A549 (cell line): Measurements from ENCODE around the gene USP32. TPM values are rescaled to one million over a fixed set of nuclear protein-coding genes. Genes with fewer than 3 reads are reported as not detected.

Experiments
- ATOH8 ChIP-seq: fragments of 250-450 bp; sonication (Bioruptor Pico); IDR thresholded peaks from 2 replicates; pipeline ENCODE4 v1.5.0; 2020; ENCODE audit warnings: low read depth, mild to moderate bottlenecking, moderate library complexity
- BCL3 ChIP-seq: fragments of >200 bp; sonication (Bioruptor Twin); formaldehyde crosslinking; IDR thresholded peaks from 3 replicates; pipeline ENCODE4 v1.6.1; 2016
- CBX8 ChIP-seq: fragments of 200-600 bp; sonication (generic); IDR thresholded peaks from 2 replicates; pipeline ENCODE4 v1.6.1; 2016
- CEBPB ChIP-seq, 2 experiments: fragments of >200 bp in 1 of 2; sonication (Bioruptor Twin) in 1 of 2; formaldehyde crosslinking in 1 of 2; IDR thresholded peaks; 2 replicates each; pipeline ENCODE4 v1.6.1; 2012 to 2016
- CHD2 ChIP-seq: fragments of 150-350 bp; IDR thresholded peaks from 2 replicates; pipeline ENCODE4 v1.6.1; 2014; ENCODE audit warnings: low read length; ENCODE audit not compliant: partially characterized antibody
- CHD4 ChIP-seq: fragments of 200-600 bp; sonication (generic); IDR thresholded peaks from 2 replicates; pipeline ENCODE4 v1.6.1; 2016; ENCODE audit warnings: antibody characterized with exemption, mild to moderate bottlenecking, borderline replicate concordance
- ELK1 ChIP-seq: fragments of 150-350 bp; IDR thresholded peaks from 2 replicates; pipeline ENCODE4 v1.6.1; 2014; ENCODE audit warnings: low read depth, mild to moderate bottlenecking, low read length
- EP300 ChIP-seq, 2 experiments: fragments of >200 bp; sonication (Bioruptor Twin); formaldehyde crosslinking; IDR thresholded peaks; 2 replicates in 1 of 2; 3 replicates in 1 of 2; pipeline ENCODE4 v1.6.1; 2016 to 2017
- ESRRA ChIP-seq: fragments of 150-350 bp; IDR thresholded peaks from 2 replicates; pipeline ENCODE4 v1.6.1; 2014; ENCODE audit warnings: mild to moderate bottlenecking, low read length, borderline replicate concordance
- FOSB ChIP-seq: fragments of 250-450 bp; sonication (Bioruptor Pico); IDR thresholded peaks from 2 replicates; pipeline ENCODE4 v1.5.0; 2020; ENCODE audit warnings: mild to moderate bottlenecking, moderate library complexity
- FOSL2 ChIP-seq, 2 experiments: fragments of 450-650 bp in 1 of 2; fragments of >200 bp in 1 of 2; sonication (Bioruptor Twin) in 1 of 2; formaldehyde crosslinking; IDR thresholded peaks; 2 replicates each; pipeline versions ENCODE4 v1.5.0 to v1.6.1; 2016 to 2020; ENCODE audit warnings: mild to moderate bottlenecking in 1 of 2, moderate library complexity in 1 of 2
- GATA3 ChIP-seq: IDR thresholded peaks from 2 replicates; pipeline ENCODE4 v1.6.1; 2012; ENCODE audit warnings: borderline replicate concordance
- HDAC2 ChIP-seq: fragments of 200-600 bp; sonication (generic); IDR thresholded peaks from 2 replicates; pipeline ENCODE4 v1.6.1; 2016
- HES2 ChIP-seq: fragments of >200 bp; sonication (Bioruptor Twin); formaldehyde crosslinking; IDR thresholded peaks from 2 replicates; pipeline ENCODE4 v1.6.1; 2016
- HEYL ChIP-seq: fragments of 250-450 bp; sonication (Bioruptor Pico); IDR thresholded peaks from 2 replicates; pipeline ENCODE4 v1.8.0; 2021; ENCODE audit warnings: mild to moderate bottlenecking, moderate library complexity
- HMGXB4 ChIP-seq: fragments of 250-450 bp; sonication (Bioruptor Pico); IDR thresholded peaks from 2 replicates; pipeline ENCODE4 v1.5.0; 2021; ENCODE audit warnings: mild to moderate bottlenecking, moderate library complexity, borderline replicate concordance
- HOXA7 ChIP-seq: fragments of 250-450 bp; sonication (Bioruptor Pico); IDR thresholded peaks from 2 replicates; pipeline ENCODE4 v1.5.0; 2020; ENCODE audit warnings: mild to moderate bottlenecking, moderate library complexity
- HOXB13 ChIP-seq: fragments of 250-450 bp; sonication (Bioruptor Pico); IDR thresholded peaks from 2 replicates; pipeline ENCODE4 v1.5.0; 2020; ENCODE audit warnings: low read depth, mild to moderate bottlenecking, moderate library complexity
- HOXB5 ChIP-seq: fragments of 250-450 bp; sonication (Bioruptor Pico); IDR thresholded peaks from 2 replicates; pipeline ENCODE4 v1.5.0; 2020; ENCODE audit warnings: mild to moderate bottlenecking, moderate library complexity
- JUN ChIP-seq, 2 experiments: fragments of >200 bp; sonication (Bioruptor Twin); formaldehyde crosslinking; IDR thresholded peaks; 2 replicates in 1 of 2; 3 replicates in 1 of 2; pipeline ENCODE4 v1.6.1; 2016 to 2017
- KDM1A ChIP-seq: fragments of 200-600 bp; sonication (generic); IDR thresholded peaks from 2 replicates; pipeline ENCODE4 v1.6.1; 2016; ENCODE audit warnings: low read depth, mild to moderate bottlenecking
- KDM5A ChIP-seq: fragments of 200-600 bp; sonication (generic); IDR thresholded peaks from 2 replicates; pipeline ENCODE4 v1.6.1; 2016; ENCODE audit warnings: antibody characterized with exemption, mild to moderate bottlenecking
- MAFK ChIP-seq: fragments of 450-650 bp; IDR thresholded peaks from 2 replicates; pipeline ENCODE4 v1.6.1; 2014; ENCODE audit not compliant: partially characterized antibody
- MAX ChIP-seq: IDR thresholded peaks from 2 replicates; pipeline ENCODE4 v1.6.1; 2012
- MAZ ChIP-seq: fragments of 150-350 bp; IDR thresholded peaks from 2 replicates; pipeline ENCODE4 v1.6.1; 2014; ENCODE audit warnings: antibody characterized with exemption, low read depth, low read length, borderline replicate concordance
- MYC ChIP-seq: IDR thresholded peaks from 2 replicates; pipeline ENCODE4 v1.6.1; 2012; ENCODE audit warnings: mild to moderate bottlenecking, inconsistent platforms, low read length, improper control_type of control experiment, borderline replicate concordance
- NFE2L2 ChIP-seq: fragments of 150-350 bp; conservative IDR thresholded peaks from 2 replicates; pipeline ENCODE4 v1.6.1; 2014; ENCODE audit warnings: low read length
- PBX3 ChIP-seq: IDR thresholded peaks from 2 replicates; pipeline ENCODE4 v1.6.1; 2012
- POLR2A ChIP-seq: IDR thresholded peaks from 2 replicates; pipeline ENCODE4 v1.6.1; 2012; ENCODE audit warnings: mild to moderate bottlenecking, low read length
- POLR2AphosphoS2 ChIP-seq: conservative IDR thresholded peaks from 2 replicates; pipeline ENCODE4 v1.6.1; 2012; ENCODE audit warnings: low read length, improper control_type of control experiment, inconsistent platforms
- RAD21 ChIP-seq, 2 experiments: fragments of >200 bp in 1 of 2; sonication (Bioruptor Twin) in 1 of 2; formaldehyde crosslinking in 1 of 2; IDR thresholded peaks in 1 of 2; conservative IDR thresholded peaks in 1 of 2; 2 replicates in 1 of 2; 3 replicates in 1 of 2; pipeline ENCODE4 v1.6.1; 2012 to 2018; ENCODE audit warnings: inconsistent platforms in 1 of 2
- RFX5 ChIP-seq: fragments of 450-650 bp; IDR thresholded peaks from 2 replicates; pipeline ENCODE4 v1.7.1; 2014; ENCODE audit warnings: antibody characterized with exemption, mild to moderate bottlenecking, moderate library complexity
- SMC3 ChIP-seq: fragments of >200 bp; sonication (Bioruptor Twin); formaldehyde crosslinking; IDR thresholded peaks from 3 replicates; pipeline ENCODE4 v1.6.1; 2018; ENCODE audit warnings: inconsistent platforms
- SREBF2 ChIP-seq: fragments of 450-650 bp; IDR thresholded peaks from 2 replicates; pipeline ENCODE4 v1.6.1; 2014; ENCODE audit warnings: mild to moderate bottlenecking, moderate library complexity
- USF2 ChIP-seq: fragments of 450-650 bp; IDR thresholded peaks from 2 replicates; pipeline ENCODE4 v1.6.1; 2014; ENCODE audit warnings: antibody characterized with exemption
- ZC3H11A ChIP-seq: fragments of 450-650 bp; IDR thresholded peaks from 2 replicates; pipeline ENCODE4 v1.6.1; 2014; ENCODE audit warnings: antibody characterized with exemption, mild to moderate bottlenecking
- ZSCAN20 ChIP-seq: fragments of 250-450 bp; sonication (Bioruptor Pico); IDR thresholded peaks from 2 replicates; pipeline ENCODE4 v1.8.0; 2022; ENCODE audit warnings: mild to moderate bottlenecking, moderate library complexity
- polyA plus RNA-seq, 4 experiments: library from polyadenylated mRNA; depleted of rRNA in 3 of 4; stranded (reverse); fragments of >200 nt; fragmentation: RNase III in 1 of 4; extraction: RNeasy Plus Mini Kit Qiagen cat#74134 plus additional on column Dnase treatment in 1 of 4; gene quantifications; 2 replicates in 3 of 4; 3 replicates in 1 of 4; pipeline ENCODE4 v1.2.3, GENCODE V29; 2011 to 2017

Gene USP32
- polyA plus RNA-seq, 2 of the 4 experiments (the other 2 are of a cell fraction) = 35.4 to 52.2 TPM

GRCh38 chr17:60139438-60140285 is 252.3 kb downstream of the USP32 start (continued):
- TF ChIP-seq MYC (no peak), NFE2L2 (no peak), ELK1 (no peak), CHD4 (no peak), ATOH8 (CRISPR knock-in tag) (peak; percentile 78; the same call in 1 of the 2 replicates), MAX (peak; percentile 72), SMC3 (peak; percentile 32; the same call in 2 of the 3 replicates), KDM1A (no peak), MAFK (no peak), CHD2 (no peak), ESRRA (no peak), ZSCAN20 (CRISPR knock-in tag) (0 out of 2 replicates have a peak, but pooled peaks have one; percentile 39), POLR2A (no peak), HES2 (no peak), HOXA7 (no peak), JUN (IDR thresholded peaks at IDR 0.05) (no peak), HOXB5 (peak; percentile 92), PBX3 (no peak; the same call in 1 of the 2 replicates), SREBF2 (no peak), HEYL (CRISPR knock-in tag) (no peak), HDAC2 (no peak), HMGXB4 (CRISPR knock-in tag) (no peak), RFX5 (no peak), USF2 (no peak), FOSL2 (IDR thresholded peaks at IDR 0.05) (no peak), FOSL2 (CRISPR knock-in tag; IDR thresholded peaks at IDR 0.05) (no peak), EP300 (IDR thresholded peaks at IDR 0.05) (no peak), GATA3 (no peak), MAZ (no peak), HOXB13 (CRISPR knock-in tag) (0 out of 2 replicates have a peak, but pooled peaks have one; percentile 50), KDM5A (no peak), FOSB (CRISPR knock-in tag) (no peak), ZC3H11A (no peak), POLR2AphosphoS2 (no peak), CEBPB (IDR thresholded peaks at IDR 0.05) (no peak), BCL3 (no peak), CBX8 (no peak), RAD21 (conservative IDR thresholded peaks at IDR 0.05 in 1 of 2, IDR thresholded peaks at IDR 0.05 in 1 of 2) (0 out of 5 replicates have a peak, but pooled peaks of 1 of the 2 experiments have one; percentile 20)
